GM12878 (cell line): ENCODE data around the gene RAD21L1. TPM values are rescaled to one million over a fixed set of nuclear protein-coding genes. Genes with fewer than 3 reads are reported as not detected.

Experiments used
- ATAC-seq: fragments of 200-7000 bp; cut with Tn5 transposase; 3 replicates; pipeline ENCODE4 v1.9.1; 2020; ENCODE audit warnings: mild to moderate bottlenecking, moderate library complexity
- BruUV-seq: library from RNA; stranded (reverse); fragments of 400-500 nt; replicated peaks from 2 replicates; lab custom pipeline; 2021; lab: Mats Ljungman, UMichigan
- CTCF ChIA-PET: fragments of 300-600 bp; sonication (Branson Sonifier 250); formaldehyde crosslinking; extraction: SDS; loops from one replicate; lab custom pipeline; 2021; ENCODE audit warnings: inconsistent platforms; lab: Yijun Ruan, JAX
- POLR2A ChIA-PET: fragments of 350-600 bp; formaldehyde crosslinking; extraction: SDS; loops from one replicate; lab custom pipeline; 2021; ENCODE audit warnings: inconsistent platforms; lab: Charles Lee
- RAD21 ChIA-PET: fragments of 300-600 bp; sonication (Branson Sonifier 250); formaldehyde crosslinking; loops from one replicate; lab custom pipeline; 2023; ENCODE audit warnings: antibody characterized with exemption; ENCODE audit not compliant: unreplicated experiment; lab: Charles Lee
- SMC1A ChIA-PET: fragments of 300-600 bp; sonication (Branson Sonifier 250); formaldehyde crosslinking; loops from one replicate; lab custom pipeline; 2023; ENCODE audit not compliant: unreplicated experiment, uncharacterized antibody; lab: Charles Lee
- DNase-seq: peaks from one replicate; pipeline ENCODE4 v3.0.0-alpha.2; 2011; ENCODE audit warnings: low read depth, low spot score
- FAIRE-seq: peaks from 3 replicates; lab custom pipeline; 2011; peaks lifted over from hg19 to GRCh38; lab: Jason Lieb, UNC
- H2AFZ ChIP-seq: 2 replicates; pipeline ENCODE4 v1.6.0; 2011; ENCODE audit warnings: low read depth, low read length, control low read depth; ENCODE audit not compliant: control insufficient read depth
- H3K27ac ChIP-seq: 2 replicates; pipeline ENCODE4 v1.5.1; 2011; ENCODE audit warnings: control low read depth; ENCODE audit not compliant: control insufficient read depth, insufficient read depth
- H3K27me3 ChIP-seq, 2 experiments: replicated peaks in 1 of 2; 2 replicates each; pipeline versions ENCODE4 v1.6.0 to v1.6.1; 2011; ENCODE audit warnings: low read length in 1 of 2; ENCODE audit not compliant: control insufficient read depth in 2 of 2, insufficient read depth in 2 of 2
- H3K36me3 ChIP-seq, 2 experiments: 2 replicates each; pipeline ENCODE4 v1.5.1; 2011; ENCODE audit warnings: low read length in 1 of 2; ENCODE audit not compliant: control insufficient read depth in 2 of 2, insufficient read depth in 2 of 2
- H3K4me1 ChIP-seq: 2 replicates; pipeline ENCODE4 v1.6.1; 2011; ENCODE audit warnings: mild to moderate bottlenecking, low read length, moderate library complexity, mixed read lengths; ENCODE audit not compliant: control insufficient read depth, insufficient read depth
- H3K4me2 ChIP-seq: 2 replicates; pipeline ENCODE4 v1.6.0; 2011; ENCODE audit warnings: control low read depth; ENCODE audit not compliant: control insufficient read depth, insufficient read depth
- H3K4me3 ChIP-seq: fragments of 200-600 bp; sonication (generic); 2 replicates; pipeline ENCODE4 v1.5.1; 2016
- H3K79me2 ChIP-seq: 2 replicates; pipeline ENCODE4 v1.6.0; 2011; ENCODE audit warnings: low read length; ENCODE audit not compliant: control insufficient read depth, insufficient read depth
- H3K9ac ChIP-seq: 2 replicates; pipeline ENCODE4 v1.8.0; 2011; ENCODE audit warnings: low read length, control low read depth, mixed read lengths; ENCODE audit not compliant: control insufficient read depth, insufficient read depth
- H3K9me3 ChIP-seq: replicated peaks from 3 replicates; pipeline ENCODE4 v1.5.1; 2011; ENCODE audit warnings: mild to moderate bottlenecking, low read length; ENCODE audit not compliant: control insufficient read depth, insufficient read depth
- H4K20me1 ChIP-seq: 2 replicates; pipeline ENCODE4 v1.6.0; 2011; ENCODE audit not compliant: control insufficient read depth, insufficient read depth
- FOXM1 ChIP-seq: IDR thresholded peaks from 2 replicates; pipeline ENCODE4 v1.6.1; 2012; ENCODE audit warnings: low read depth, mild to moderate bottlenecking, inconsistent platforms, low read length, moderate library complexity
- IKZF2 ChIP-seq, 2 experiments: fragments of 450-650 bp; IDR thresholded peaks; 2 replicates each; pipeline ENCODE4 v1.6.1; 2017; ENCODE audit warnings: mild to moderate bottlenecking in 2 of 2, moderate library complexity in 2 of 2
- PAX8 ChIP-seq: fragments of 450-650 bp; IDR thresholded peaks from 2 replicates; pipeline ENCODE4 v1.6.1; 2017; ENCODE audit warnings: mild to moderate bottlenecking, moderate library complexity
- RB1 ChIP-seq: fragments of 450-650 bp; formaldehyde crosslinking; IDR thresholded peaks from 2 replicates; pipeline ENCODE4 v1.6.1; 2017; ENCODE audit warnings: mild to moderate bottlenecking, borderline replicate concordance
- SIX5 ChIP-seq: IDR thresholded peaks from 2 replicates; pipeline ENCODE4 v1.6.1; 2011; ENCODE audit warnings: mild to moderate bottlenecking, low read depth, low read length, moderate library complexity; ENCODE audit not compliant: severe bottlenecking
- SMAD1 ChIP-seq: fragments of 450-650 bp; IDR thresholded peaks from 2 replicates; pipeline ENCODE4 v1.6.1; 2018; ENCODE audit warnings: mild to moderate bottlenecking, low read depth; ENCODE audit not compliant: partially characterized antibody
- ZNF274 ChIP-seq: IDR thresholded peaks from one replicate; pipeline ENCODE4 v1.8.0; 2011; ENCODE audit not compliant: insufficient read length, insufficient read depth
- WGBS: methylation state at CpG from one replicate; pipeline ENCODE4 v1.1.6; 2016; ENCODE audit warnings: low lambda C conversion rate; ENCODE audit not compliant: insufficient replicate concordance, insufficient coverage; ENCODE audit errors: missing lambda C conversion rate; 5-methylcytosine and 5-hydroxymethylcytosine counted together
- in situ Hi-C: fragments of 300-500 bp; cut with MboI; formaldehyde crosslinking; loops from 9 replicates; pipeline ENCODE4 v1.14.3; 2018; ENCODE audit warnings: mixed read lengths
- intact Hi-C: fragments of 100-400 bp; cut with micrococcal nuclease; formaldehyde crosslinking; loops from one replicate; pipeline ENCODE4 v1.14.2; 2022; ENCODE audit not compliant: unreplicated experiment
- polyA plus RNA-seq, 11 experiments: library from polyadenylated mRNA; depleted of rRNA in 4 of 11; unstranded in 6 of 11; stranded (reverse) in 5 of 11; fragments of >200 nt; fragmentation: Nextera tagmentation in 4 of 11; fragmentation: Illumina TruSeq in 1 of 11; extraction: Ambion mirVana in 4 of 11; extraction: Trizol in 1 of 11; gene quantifications; 1 replicate in 1 of 11; 2 replicates in 10 of 11; pipeline versions ENCODE4 v1.2.1 to v1.2.3, GENCODE V29; 2011 to 2016; ENCODE audit warnings: inconsistent platforms in 2 of 11, missing spikeins in 2 of 11, low read depth in 1 of 11
- total RNA-seq, 4 experiments: library from RNA; depleted of rRNA in 3 of 4; stranded (reverse); fragments of >200 nt in 3 of 4; fragmentation: Illumina TruSeq in 1 of 4; extraction: Trizol in 1 of 4; gene quantifications; 2 replicates each; pipeline versions ENCODE4 v1.2.1 to v1.2.3, GENCODE V29; 2013 to 2021
- TF ChIP-seq, protein P1 (sequence below): fragments of 450-650 bp; IDR thresholded peaks from 2 replicates; pipeline ENCODE4 v1.6.1; 2017; ENCODE audit warnings: low read depth, mild to moderate bottlenecking, moderate library complexity
- TF ChIP-seq, protein P2 (sequence below): fragments of 450-650 bp; IDR thresholded peaks from 2 replicates; pipeline ENCODE4 v1.6.1; 2016; ENCODE audit warnings: mild to moderate bottlenecking, moderate library complexity, borderline replicate concordance
- TF ChIP-seq, protein P3 (sequence below): fragments of 150-350 bp; IDR thresholded peaks from 2 replicates; pipeline ENCODE4 v1.6.1; 2014; ENCODE audit warnings: mild to moderate bottlenecking, low read depth, low read length

Gene RAD21L1
- total and polyA plus RNA-seq, 10 of the 15 experiments (the other 5 are each of a cell fraction or from before 2014, with no cell fraction given): not detected

DNA sequence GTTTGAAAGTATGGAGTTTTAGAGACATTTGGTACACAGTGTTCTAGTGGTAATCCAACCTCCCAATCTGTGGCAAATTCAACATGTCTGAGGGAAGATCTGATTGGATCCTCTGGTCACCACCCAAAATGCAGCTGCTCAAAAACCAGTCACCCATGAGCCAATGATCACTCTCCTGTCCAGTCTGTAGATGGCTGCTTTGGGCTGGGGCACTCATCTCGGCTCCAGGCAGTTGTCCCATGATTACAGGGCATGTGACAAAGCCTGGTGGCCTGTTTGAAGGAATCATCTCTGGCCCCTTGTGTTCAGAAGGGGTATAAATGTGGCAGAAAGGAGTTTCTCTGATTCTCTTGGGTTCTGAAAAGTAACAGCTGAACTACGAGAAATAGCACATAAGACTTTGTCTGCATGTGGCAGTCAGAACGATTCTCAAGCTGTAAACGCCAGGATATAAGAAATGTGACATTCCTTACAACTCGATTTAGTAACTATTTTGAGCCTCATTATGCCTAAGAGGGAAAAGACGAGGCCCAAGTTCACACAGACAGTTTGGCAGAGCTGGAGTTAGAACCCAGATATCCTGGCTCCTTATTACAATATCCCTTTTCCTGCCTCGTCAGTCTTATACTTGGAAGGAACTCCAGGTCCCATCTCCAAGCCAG is 26.5 kb upstream of the RAD21L1 start:
- POLR2A ChIA-PET: no interaction called here
- H3K27ac ChIP-seq: no peak overlapping the region
- H3K27me3 ChIP-seq: no peaks in the 10 kb centered on the region; a peak in 2 of 4 replicates
- FAIRE-seq (no peak), ATAC-seq (no peak), DNase-seq (no peak)
- CTCF ChIA-PET: interaction anchor here (0.8 kb wide), 1 partner anchor 14 kb away, joined by 3 read pairs; no protein-coding TSS in a partner anchor
- H4K20me1 ChIP-seq: no peaks in the 10 kb centered on the region
- H3K9ac ChIP-seq: no peak overlapping the region
- no peak overlapping the region for H2AFZ ChIP-seq
- H3K4me2 ChIP-seq: no peak overlapping the region
- SMC1A ChIA-PET: no interaction called here
- H3K9me3 ChIP-seq: no peaks in the 10 kb centered on the region
- in situ Hi-C loops (no loop called here), intact Hi-C loops (no loop called here)
- TF ChIP-seq SMAD1 (no peak), PAX8 (no peak), FOXM1 (no peak), ZNF274 (no peak), SIX5 (no peak), RB1 (no peak), IKZF2 (IDR thresholded peaks at IDR 0.05) (no peak)
- TF ChIP-seq, protein P1, sequence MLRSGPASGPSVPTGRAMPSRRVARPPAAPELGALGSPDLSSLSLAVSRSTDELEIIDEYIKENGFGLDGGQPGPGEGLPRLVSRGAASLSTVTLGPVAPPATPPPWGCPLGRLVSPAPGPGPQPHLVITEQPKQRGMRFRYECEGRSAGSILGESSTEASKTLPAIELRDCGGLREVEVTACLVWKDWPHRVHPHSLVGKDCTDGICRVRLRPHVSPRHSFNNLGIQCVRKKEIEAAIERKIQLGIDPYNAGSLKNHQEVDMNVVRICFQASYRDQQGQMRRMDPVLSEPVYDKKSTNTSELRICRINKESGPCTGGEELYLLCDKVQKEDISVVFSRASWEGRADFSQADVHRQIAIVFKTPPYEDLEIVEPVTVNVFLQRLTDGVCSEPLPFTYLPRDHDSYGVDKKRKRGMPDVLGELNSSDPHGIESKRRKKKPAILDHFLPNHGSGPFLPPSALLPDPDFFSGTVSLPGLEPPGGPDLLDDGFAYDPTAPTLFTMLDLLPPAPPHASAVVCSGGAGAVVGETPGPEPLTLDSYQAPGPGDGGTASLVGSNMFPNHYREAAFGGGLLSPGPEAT: no peak
- TF ChIP-seq, protein P2, sequence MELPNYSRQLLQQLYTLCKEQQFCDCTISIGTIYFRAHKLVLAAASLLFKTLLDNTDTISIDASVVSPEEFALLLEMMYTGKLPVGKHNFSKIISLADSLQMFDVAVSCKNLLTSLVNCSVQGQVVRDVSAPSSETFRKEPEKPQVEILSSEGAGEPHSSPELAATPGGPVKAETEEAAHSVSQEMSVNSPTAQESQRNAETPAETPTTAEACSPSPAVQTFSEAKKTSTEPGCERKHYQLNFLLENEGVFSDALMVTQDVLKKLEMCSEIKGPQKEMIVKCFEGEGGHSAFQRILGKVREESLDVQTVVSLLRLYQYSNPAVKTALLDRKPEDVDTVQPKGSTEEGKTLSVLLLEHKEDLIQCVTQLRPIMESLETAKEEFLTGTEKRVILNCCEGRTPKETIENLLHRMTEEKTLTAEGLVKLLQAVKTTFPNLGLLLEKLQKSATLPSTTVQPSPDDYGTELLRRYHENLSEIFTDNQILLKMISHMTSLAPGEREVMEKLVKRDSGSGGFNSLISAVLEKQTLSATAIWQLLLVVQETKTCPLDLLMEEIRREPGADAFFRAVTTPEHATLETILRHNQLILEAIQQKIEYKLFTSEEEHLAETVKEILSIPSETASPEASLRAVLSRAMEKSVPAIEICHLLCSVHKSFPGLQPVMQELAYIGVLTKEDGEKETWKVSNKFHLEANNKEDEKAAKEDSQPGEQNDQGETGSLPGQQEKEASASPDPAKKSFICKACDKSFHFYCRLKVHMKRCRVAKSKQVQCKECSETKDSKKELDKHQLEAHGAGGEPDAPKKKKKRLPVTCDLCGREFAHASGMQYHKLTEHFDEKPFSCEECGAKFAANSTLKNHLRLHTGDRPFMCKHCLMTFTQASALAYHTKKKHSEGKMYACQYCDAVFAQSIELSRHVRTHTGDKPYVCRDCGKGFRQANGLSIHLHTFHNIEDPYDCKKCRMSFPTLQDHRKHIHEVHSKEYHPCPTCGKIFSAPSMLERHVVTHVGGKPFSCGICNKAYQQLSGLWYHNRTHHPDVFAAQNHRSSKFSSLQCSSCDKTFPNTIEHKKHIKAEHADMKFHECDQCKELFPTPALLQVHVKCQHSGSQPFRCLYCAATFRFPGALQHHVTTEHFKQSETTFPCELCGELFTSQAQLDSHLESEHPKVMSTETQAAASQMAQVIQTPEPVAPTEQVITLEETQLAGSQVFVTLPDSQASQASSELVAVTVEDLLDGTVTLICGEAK: no peak
- TF ChIP-seq, protein P3, sequence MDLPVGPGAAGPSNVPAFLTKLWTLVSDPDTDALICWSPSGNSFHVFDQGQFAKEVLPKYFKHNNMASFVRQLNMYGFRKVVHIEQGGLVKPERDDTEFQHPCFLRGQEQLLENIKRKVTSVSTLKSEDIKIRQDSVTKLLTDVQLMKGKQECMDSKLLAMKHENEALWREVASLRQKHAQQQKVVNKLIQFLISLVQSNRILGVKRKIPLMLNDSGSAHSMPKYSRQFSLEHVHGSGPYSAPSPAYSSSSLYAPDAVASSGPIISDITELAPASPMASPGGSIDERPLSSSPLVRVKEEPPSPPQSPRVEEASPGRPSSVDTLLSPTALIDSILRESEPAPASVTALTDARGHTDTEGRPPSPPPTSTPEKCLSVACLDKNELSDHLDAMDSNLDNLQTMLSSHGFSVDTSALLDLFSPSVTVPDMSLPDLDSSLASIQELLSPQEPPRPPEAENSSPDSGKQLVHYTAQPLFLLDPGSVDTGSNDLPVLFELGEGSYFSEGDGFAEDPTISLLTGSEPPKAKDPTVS: no peak
- no peaks in the 10 kb centered on the region for H3K79me2 ChIP-seq
- H3K4me3 ChIP-seq: no peak overlapping the region
- RAD21 ChIA-PET: no interaction called here
- BruUV-seq: no TSS peak
- WGBS: 11% methylated on average over 7 of the region's 7 CpGs
- H3K4me1 ChIP-seq: no peaks in the 10 kb centered on the region
- H3K36me3 ChIP-seq: no peaks in the 10 kb centered on the region
